ENCODE measurements around the gene CTSH.

Gene CTSH

GRCh38 chr15:78977591-78978347, 32.9 kb upstream of the CTSH start:
- DNase-seq = no peak

DNA sequence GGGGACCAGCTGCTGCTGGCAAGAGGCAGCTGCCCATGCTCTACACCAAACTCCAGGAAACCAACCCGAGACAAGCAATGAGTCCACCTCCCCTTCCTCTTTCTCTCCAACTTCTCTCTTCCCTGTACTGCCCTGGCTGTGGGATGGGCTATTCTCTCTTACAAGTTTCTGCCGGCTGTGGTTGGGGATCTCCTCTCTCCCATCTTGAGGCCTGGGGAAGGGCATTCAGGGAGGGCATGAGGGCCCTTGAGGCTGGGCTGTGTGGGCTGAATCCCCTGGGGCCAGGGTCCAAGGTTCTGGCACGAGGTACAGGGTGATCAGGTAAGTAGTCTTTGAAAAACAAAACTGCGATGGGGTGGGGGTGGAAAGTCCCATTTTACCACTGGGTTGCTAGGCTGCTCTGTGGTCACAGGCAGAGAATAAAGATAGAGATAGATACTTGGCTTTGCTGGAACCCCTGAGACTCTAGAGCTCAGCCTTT, 32.3 kb upstream of the CTSH start:
- no peak for DNase-seq

- DNase-seq = no peak
Observed at GRCh38 chr15:78976691-78977090, 31.8 kb upstream of the CTSH start.

DNA sequence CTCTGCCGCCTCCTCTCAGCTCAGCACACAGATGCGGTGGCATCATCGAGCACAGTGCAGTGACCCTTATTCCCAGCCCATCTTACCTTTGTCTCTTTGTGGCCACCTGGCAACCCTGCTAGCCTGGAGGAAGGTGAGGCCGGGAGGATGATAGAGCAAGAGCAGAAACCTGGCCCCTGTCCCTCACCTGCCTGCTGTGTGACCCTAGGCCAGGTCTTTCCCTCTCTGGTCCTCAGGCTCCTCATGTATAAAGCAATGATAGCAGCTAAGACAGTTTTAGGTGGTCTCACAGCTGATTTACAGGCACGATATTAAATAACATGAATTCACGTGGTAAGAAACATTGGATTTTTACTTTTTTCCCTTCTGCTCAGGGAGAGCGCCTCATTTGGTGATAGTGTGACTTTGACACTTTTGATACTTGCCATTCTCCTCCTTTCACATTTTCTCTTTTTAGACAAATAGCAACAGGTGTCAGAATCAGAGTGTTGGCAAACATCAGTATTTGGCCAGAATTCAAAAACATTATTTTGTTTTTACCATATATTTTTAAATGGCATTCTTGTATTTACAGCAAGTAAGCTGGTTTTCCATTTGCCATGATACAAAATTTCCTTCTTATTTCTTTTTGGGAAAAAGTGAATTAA, 29.5 kb upstream of the CTSH start:
- no peak for DNase-seq

DNA sequence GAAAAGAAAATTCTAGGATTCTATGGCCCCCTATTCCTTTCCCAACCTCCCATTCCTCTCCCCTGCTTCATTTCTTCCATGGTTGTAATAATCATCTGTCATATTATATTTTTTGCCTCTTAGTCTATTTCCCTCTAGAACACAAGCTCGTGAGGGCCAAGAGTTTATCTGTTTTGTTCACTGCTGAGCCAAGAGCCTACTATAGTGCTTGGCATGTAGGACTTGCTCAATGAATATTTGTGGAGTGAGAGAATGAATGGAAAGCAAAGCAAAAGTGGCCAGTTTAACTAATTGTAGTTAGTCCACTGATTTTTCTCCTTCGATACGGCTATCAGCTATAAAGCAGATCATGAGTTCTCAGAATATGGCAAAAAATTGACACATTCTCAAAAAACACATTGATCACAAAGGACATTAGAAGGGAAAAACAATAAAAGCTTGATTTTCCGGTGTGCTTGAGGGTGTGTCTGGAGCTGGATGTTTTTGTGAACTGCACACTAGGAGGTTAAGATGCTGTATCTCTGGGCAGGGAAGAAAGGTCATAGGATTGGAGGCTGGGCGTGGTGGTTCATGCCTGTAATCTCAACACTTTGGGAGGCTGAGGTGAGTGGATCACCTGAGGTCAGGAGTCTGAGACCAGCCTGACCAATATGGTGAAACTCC, 25.0 kb upstream of the CTSH start:
- DNase-seq = no peak

GRCh38 chr15:78968539-78969271, 23.9 kb upstream of the CTSH start:
- DNase-seq = no peak

DNA sequence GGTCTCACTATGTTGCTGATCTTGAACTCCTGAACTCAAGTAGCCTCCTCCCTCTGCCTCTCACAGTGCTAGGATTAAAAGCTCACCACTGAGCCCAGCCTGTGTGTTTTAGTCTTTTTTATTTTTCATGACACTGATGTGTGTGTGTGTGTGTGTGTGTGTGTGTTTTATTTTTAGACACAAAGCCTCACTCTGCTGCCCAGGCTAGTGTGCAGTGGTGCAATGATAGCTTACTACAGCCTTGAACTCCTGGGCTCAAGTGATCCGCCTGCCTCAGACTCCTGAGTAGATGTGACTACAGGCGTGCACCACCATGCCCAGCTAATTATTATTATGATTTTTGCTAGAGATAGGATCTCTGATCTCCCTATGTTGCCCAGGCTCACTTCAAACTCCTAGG, 23.3 kb upstream of the CTSH start:
- no peak for DNase-seq

DNA sequence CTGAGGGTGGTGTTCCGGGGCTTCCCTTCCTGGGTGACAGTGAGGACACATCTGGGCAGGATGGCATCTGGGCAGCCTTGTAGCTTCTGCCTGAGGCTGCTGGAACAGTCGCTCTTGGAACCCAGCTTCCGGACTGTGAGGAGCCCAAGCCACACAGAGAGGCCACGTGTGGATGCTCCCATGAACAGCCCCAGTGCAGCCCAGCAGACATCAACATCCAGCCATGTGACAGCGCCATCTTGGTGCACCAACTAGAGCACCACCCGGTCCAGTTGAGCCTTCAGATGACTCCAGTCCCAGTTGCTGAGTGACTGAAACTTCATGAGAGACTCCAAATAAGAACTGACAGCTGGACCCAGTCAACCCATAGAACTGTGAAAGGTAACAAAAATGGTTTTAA, 15.5 kb upstream of the CTSH start:
- DNase-seq = no peak

DNA sequence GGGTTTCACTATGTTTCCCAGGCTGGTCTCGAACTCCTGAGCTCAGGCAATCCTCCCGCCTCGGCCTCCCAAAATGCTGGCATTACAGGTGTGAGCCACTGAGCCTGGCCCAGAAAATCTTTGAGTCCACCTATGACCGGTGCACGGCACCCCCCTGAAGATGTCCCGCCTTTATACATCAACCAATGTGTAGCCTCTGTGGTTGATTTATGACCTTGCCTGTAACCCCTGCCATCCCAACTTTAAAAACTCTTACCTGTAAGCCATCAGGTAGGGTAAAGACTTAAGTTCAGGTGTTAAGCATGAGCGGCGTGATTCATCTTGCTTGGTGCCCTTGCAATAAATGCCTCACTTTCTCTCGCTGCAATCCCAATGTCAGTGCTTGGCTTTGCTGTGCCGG, 14.5 kb upstream of the CTSH start:
- DNase-seq = no peak

DNA sequence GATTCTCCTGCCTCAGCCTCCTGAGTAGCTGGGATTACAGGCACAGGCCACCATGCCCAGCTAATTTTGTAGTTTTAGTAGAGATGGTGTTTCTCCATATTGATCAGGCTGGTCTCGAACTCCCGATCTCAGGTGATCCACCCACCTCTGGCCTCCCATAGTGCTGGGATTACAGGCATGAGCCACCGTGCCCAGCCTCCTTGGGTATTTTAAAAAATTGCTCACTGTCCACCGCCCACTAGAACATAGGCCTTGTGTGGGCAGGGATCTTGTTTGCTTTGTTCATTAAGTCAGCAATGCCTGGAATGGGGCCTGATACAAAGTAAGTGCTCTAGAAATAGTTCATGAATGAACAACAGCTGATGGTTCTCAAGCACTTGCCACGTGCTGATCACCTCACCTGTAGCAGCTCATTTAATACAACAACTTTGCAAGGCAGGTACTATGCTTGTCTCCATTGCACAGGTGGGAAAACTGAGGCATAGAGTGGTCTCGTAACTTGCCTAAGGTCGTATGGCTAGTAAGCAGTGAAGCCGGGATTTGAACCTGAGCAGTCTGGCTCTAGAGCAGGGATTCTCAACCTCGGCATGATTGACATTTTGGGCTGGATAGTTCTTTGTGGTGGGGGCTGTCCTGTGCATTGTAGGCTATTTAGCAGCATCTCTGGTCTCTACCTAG, 12.7 kb upstream of the CTSH start:
- no peak for DNase-seq

- no peak for DNase-seq
Observed at GRCh38 chr15:78956937-78957336, 12.1 kb upstream of the CTSH start.

GRCh38 chr15:78955355-78955754, 10.5 kb upstream of the CTSH start:
- DNase-seq = no peak

DNA sequence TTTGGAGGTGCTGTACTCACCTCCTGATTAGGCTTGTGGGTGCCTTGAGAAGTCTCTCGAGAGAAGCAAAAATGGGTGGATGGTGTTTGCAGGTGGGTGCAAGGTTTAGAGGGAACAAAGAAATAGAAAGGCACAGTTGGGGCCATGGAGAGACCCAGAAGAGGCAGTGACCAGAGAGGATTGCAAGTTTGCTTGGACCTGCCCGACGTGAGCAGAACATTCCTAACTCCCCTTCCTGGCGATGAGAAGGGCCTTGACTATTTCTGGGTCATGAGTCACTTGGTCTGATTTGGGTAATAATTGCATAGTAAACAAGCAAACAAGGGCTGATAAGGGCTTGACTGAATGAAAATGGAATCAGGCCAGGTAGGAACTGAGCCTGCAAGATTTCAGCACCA, 7.0 kb upstream of the CTSH start:
- no peak for DNase-seq

- no peak for DNase-seq
Observed at GRCh38 chr15:78950902-78951840, 6.3 kb upstream of the CTSH start.

GRCh38 chr15:78950343-78950742, 5.5 kb upstream of the CTSH start:
- no peak for DNase-seq

DNA sequence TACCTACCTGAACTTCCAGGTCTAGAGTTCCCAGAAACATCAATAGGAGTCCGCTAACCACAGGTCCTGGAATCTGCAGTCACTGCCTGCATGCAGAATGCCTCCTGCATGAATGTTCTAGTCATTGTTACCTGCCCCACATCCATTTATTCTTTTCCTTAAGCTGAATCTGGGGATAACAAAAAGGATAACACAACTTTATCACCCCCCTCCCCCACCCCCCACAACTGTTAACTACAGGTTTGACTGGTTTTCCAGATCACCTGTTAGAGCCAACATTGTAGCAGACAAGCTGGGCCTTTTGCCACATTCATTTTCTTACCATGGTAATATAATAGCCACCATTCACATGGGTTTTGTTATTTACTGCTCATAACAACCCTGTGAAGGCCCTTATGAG, 4.6 kb upstream of the CTSH start:
- DNase-seq = no peak

- DNase-seq = no peak
Observed at GRCh38 chr15:78947506-78947905, 2.7 kb upstream of the CTSH start.

GRCh38 chr15:78946493-78946892, 1.6 kb upstream of the CTSH start:
- DNase-seq = no peak

- no peak for DNase-seq
Observed at GRCh38 chr15:78944202-78944625, 632 bp downstream of the CTSH start.

- no peak for DNase-seq
Observed at GRCh38 chr15:78943692-78944091, 1.2 kb downstream of the CTSH start.

- DNase-seq = no peak
Observed at GRCh38 chr15:78942741-78943140, 2.1 kb downstream of the CTSH start.
